Omental fat pad (tissue), 4 donors: ENCODE measurements around the gene TEX13D. TPM values are rescaled to one million over a fixed set of nuclear protein-coding genes. Genes with fewer than 3 reads are reported as not detected.

Experiments
- ATAC-seq: fragments of 150-250 bp; one replicate; pipeline ENCODE4 v1.9.1; 2016; ENCODE audit warnings: mild to moderate bottlenecking, moderate library complexity; ENCODE audit not compliant: low FRiP score
- DNase-seq: peaks from one replicate; pipeline ENCODE4 v3.0.0-alpha.2; 2019; ENCODE audit warnings: low spot score
- CTCF ChIP-seq, 3 donors: fragments of 450-650 bp; IDR thresholded peaks; one replicate each; pipeline ENCODE4 v1.5.1; 2016 to 2017; ENCODE audit warnings: antibody characterized with exemption in 3 of 3, mild to moderate bottlenecking in 3 of 3, moderate library complexity in 2 of 3
- total RNA-seq, 4 donors: library from RNA; depleted of rRNA; stranded (reverse); fragments of >200 nt; gene quantifications; one replicate each; pipeline ENCODE4 v1.1.0, GENCODE V29; 2016

Gene TEX13D
- total RNA-seq, 4 donors from 2014 or later: not detected

DNA sequence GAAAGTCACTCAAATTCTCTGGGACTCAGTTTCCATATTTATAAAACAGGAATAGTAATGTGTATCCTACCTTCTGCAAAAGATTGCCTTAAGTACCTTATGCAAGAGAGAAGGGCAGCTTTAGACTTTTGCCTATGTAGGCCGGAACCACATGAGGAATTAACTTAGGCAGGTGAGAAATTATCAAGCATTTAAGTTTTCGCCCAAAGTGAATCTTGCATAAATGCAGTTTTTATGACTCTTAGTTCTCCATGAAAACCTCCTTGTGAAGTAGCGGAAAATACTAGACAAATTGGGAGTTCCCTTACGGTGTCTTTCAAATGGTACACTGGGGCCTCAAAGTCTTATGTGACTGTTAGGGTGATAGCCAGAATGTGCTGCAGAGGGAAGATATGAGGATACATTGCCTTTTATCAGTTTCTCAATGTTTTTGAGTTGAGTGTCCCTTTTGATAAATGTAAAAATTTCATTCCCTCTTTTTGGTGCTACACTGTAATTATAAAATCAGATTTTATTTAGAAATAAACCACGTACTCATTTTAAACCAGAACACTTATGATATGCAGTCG is 16.5 kb downstream of the TEX13D start:
- ATAC-seq (no peak), DNase-seq (no peak)
- TF ChIP-seq CTCF (IDR thresholded peaks at IDR 0.05): no peak

DNA sequence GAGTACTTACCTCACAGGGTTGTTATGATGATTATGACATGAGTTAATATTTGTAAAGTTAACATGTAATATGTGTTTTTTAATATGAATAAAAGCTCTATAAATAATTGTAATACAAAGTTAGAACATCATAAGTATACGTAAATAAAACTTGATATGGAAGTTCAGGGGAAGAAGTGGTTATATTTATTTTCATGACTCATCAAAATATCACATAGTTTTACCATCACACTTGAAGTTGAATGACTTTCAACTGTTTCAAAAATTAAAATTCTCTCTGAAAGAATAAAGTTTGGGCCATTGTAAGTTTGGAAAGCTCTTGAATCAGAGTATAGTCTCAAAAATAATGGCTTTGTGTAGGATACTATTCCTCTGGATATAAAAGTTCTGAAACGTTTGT is 22.2 kb downstream of the TEX13D start:
- ATAC-seq: no peak
- TF ChIP-seq CTCF (IDR thresholded peaks at IDR 0.05): no peak
- no peak for DNase-seq

- no peak for TF ChIP-seq CTCF (IDR thresholded peaks at IDR 0.05)
- no peak for ATAC-seq
- DNase-seq: no peak
Measured at GRCh38 chrX:124358800-124359383, 26.4 kb downstream of the TEX13D start.

GRCh38 chrX:124362072-124362471 is 29.6 kb downstream of the TEX13D start:
- ATAC-seq: no peak
- DNase-seq: no peak
- TF ChIP-seq CTCF (IDR thresholded peaks at IDR 0.05): no peak

DNA sequence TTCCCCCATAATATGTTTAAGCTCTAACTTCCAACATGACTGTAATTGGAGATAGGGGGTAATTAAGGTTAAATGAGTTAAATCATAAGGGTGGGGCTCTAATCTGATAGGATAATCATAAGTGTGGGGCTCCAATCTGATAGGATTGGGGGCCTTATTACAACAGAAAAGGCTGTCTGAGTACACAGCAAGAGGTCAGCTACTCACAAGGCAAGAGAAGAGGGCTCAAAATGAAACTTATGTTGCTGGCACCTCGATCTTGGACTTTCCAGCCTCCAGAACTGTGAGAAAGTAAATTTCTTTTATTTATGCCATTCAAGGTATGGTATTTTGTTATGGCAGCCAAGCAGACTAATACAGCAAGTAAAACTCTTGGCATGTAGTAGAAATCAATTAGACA is 30.3 kb downstream of the TEX13D start:
- no peak for TF ChIP-seq CTCF (IDR thresholded peaks at IDR 0.05)
- no peak for ATAC-seq
- no peak for DNase-seq

- ATAC-seq (no peak), DNase-seq (no peak)
- no peak for TF ChIP-seq CTCF (IDR thresholded peaks at IDR 0.05)
Measured at GRCh38 chrX:124369722-124370121, 37.3 kb downstream of the TEX13D start.

GRCh38 chrX:124373348-124373747 is 40.9 kb downstream of the TEX13D start:
- no peak for TF ChIP-seq CTCF (IDR thresholded peaks at IDR 0.05)
- DNase-seq: no peak
- no peak for ATAC-seq
